Panc1 (cell line): Measurements from ENCODE around the gene FAM240A. TPM values are rescaled to one million over a fixed set of nuclear protein-coding genes. Genes with fewer than 3 reads are reported as not detected.

Source experiments
- ATAC-seq: fragments of 200-7000 bp; cut with Tn5 transposase; 2 replicates; pipeline ENCODE4 v1.9.1; 2020; ENCODE audit warnings: mild to moderate bottlenecking, moderate library complexity
- BruUV-seq: library from RNA; stranded (reverse); fragments of 400-500 nt; replicated peaks from 2 replicates; lab custom pipeline; 2021; lab: Mats Ljungman, UMichigan
- CTCF ChIA-PET: fragments of 300-600 bp; sonication (Branson Sonifier 250); formaldehyde crosslinking; loops from one replicate; lab custom pipeline; 2022; ENCODE audit warnings: antibody characterized with exemption; lab: Charles Lee
- POLR2A ChIA-PET: fragments of 300-600 bp; sonication (Branson Sonifier 250); formaldehyde crosslinking; loops from one replicate; lab custom pipeline; 2022; ENCODE audit warnings: antibody characterized with exemption; lab: Charles Lee
- DNase-seq: peaks from one replicate; pipeline ENCODE4 v3.0.0-alpha.2; 2010; ENCODE audit warnings: low read depth, low spot score
- H3K27ac ChIP-seq: 2 replicates; pipeline ENCODE4 v1.5.1; 2011; ENCODE audit warnings: mild to moderate bottlenecking, low read length, inconsistent platforms
- H3K27me3 ChIP-seq: fragments of 200-500 bp; sonication (Bioruptor generic); 2 replicates; pipeline ENCODE4 v1.6.0; 2014; ENCODE audit warnings: low read length, inconsistent platforms; ENCODE audit not compliant: control insufficient read depth, insufficient read depth
- H3K36me3 ChIP-seq: fragments of 200-500 bp; sonication (Bioruptor generic); 2 replicates; pipeline ENCODE4 v1.5.1; 2014; ENCODE audit warnings: inconsistent platforms, mild to moderate bottlenecking, low read length, moderate library complexity; ENCODE audit not compliant: control insufficient read depth, insufficient read depth
- H3K4me1 ChIP-seq: 2 replicates; pipeline ENCODE4 v1.5.1; 2011; ENCODE audit warnings: inconsistent platforms, mild to moderate bottlenecking, low read length, moderate library complexity; ENCODE audit not compliant: control insufficient read depth, insufficient read depth
- H3K4me3 ChIP-seq, 2 experiments: 2 replicates each; pipeline ENCODE4 v1.5.1; 2011 to 2012; ENCODE audit warnings: low read depth in 2 of 2, low read length in 2 of 2, mild to moderate bottlenecking in 2 of 2, inconsistent platforms in 1 of 2, moderate library complexity in 1 of 2
- H3K9me3 ChIP-seq: fragments of 200-500 bp; sonication (Bioruptor generic); 2 replicates; pipeline ENCODE4 v1.5.1; 2014; ENCODE audit warnings: low read depth, mild to moderate bottlenecking, inconsistent platforms, low read length, moderate library complexity; ENCODE audit not compliant: control insufficient read depth, insufficient read depth
- CTCF ChIP-seq: fragments of 450-650 bp; IDR thresholded peaks from 2 replicates; pipeline ENCODE4 v1.5.1; 2017; ENCODE audit warnings: mild to moderate bottlenecking
- POLR2AphosphoS5 ChIP-seq: IDR thresholded peaks from 2 replicates; pipeline ENCODE4 v1.6.1; 2012; ENCODE audit warnings: mild to moderate bottlenecking, low read depth, low read length, moderate library complexity
- REST ChIP-seq, 2 experiments: IDR thresholded peaks; 2 replicates each; pipeline ENCODE4 v1.6.1; 2011 to 2012; ENCODE audit warnings: low read depth in 2 of 2, control low read depth in 1 of 2, low read length in 1 of 2, mild to moderate bottlenecking in 1 of 2, moderate library complexity in 1 of 2; ENCODE audit not compliant: insufficient read depth in 1 of 2
- SIN3A ChIP-seq: IDR thresholded peaks from 2 replicates; pipeline ENCODE4 v1.6.1; 2012; ENCODE audit warnings: low read depth, mild to moderate bottlenecking, low read length, moderate library complexity, borderline replicate concordance; ENCODE audit not compliant: insufficient read depth
- TCF7L2 ChIP-seq: IDR thresholded peaks from 2 replicates; pipeline ENCODE4 v1.6.1; 2011; ENCODE audit warnings: mild to moderate bottlenecking, low read depth, low read length, inconsistent platforms
- in situ Hi-C: cut with HindIII; loops from 2 replicates; pipeline ENCODE4 v1.10.0; 2016; ENCODE audit warnings: low sequenced_read_pairs, low pct_unique_long_range_greater_than_20kb
- intact Hi-C: fragments of 100-400 bp; cut with micrococcal nuclease; formaldehyde crosslinking; loops from one replicate; pipeline ENCODE4 v1.10.0; 2022; ENCODE audit not compliant: unreplicated experiment
- total RNA-seq: library from RNA; stranded (reverse); gene quantifications from one replicate; pipeline ENCODE4 v1.2.1, GENCODE V29; 2021; ENCODE audit not compliant: unreplicated experiment

The FAM240A gene
- total RNA-seq, 1 experiment from 2014 or later = not detected

GRCh38 chr3:46660543-46661523 is 48.5 kb downstream of the FAM240A start:
- intact Hi-C loops = no loop called here
- ATAC-seq (peak; percentile 33; the same call in 1 of the 2 replicates), DNase-seq (no peak)
- ChIA-PET POLR2A (interaction anchor here (0.6 kb wide), 2 partner anchors 316 to 1766 kb away, joined by 5 to 9 read pairs; no protein-coding TSS in a partner anchor), CTCF (no interaction called here)
- in situ Hi-C loops = no loop called here
- no TSS peak for BruUV-seq
- Histone ChIP-seq H3K27me3 (no peaks in the 10 kb centered on the region), H3K4me1 (no peaks in the 10 kb centered on the region), H3K27ac (no peak overlapping the region), H3K4me3 (no peak overlapping the region), H3K36me3 (no peaks in the 10 kb centered on the region), H3K9me3 (no peaks in the 10 kb centered on the region)
- TF ChIP-seq SIN3A (no peak), CTCF (no peak), REST (IDR thresholded peaks at IDR 0.05; ENCODE audit: insufficient read depth in 1 of 2, low read depth in 2 of 2, low read length in 1 of 2) (no peak), POLR2AphosphoS5 (no peak), TCF7L2 (no peak)

- in situ Hi-C loops = no loop called here
- no TSS peak for BruUV-seq
- DNase-seq = no peak
- intact Hi-C loops = no loop called here
- CTCF ChIA-PET = no interaction called here
- TF ChIP-seq SIN3A = no peak
- no peak for TF ChIP-seq TCF7L2
- TF ChIP-seq REST (IDR thresholded peaks at IDR 0.05; ENCODE audit: insufficient read depth in 1 of 2, low read depth in 2 of 2, low read length in 1 of 2) = no peak
- no peak for TF ChIP-seq POLR2AphosphoS5
- TF ChIP-seq CTCF = no peak
- H3K4me1 ChIP-seq = no peaks in the 10 kb centered on the region
- POLR2A ChIA-PET = no interaction called here
- no peaks in the 10 kb centered on the region for H3K27me3 ChIP-seq
- no peak overlapping the region for H3K27ac ChIP-seq
- no peaks in the 10 kb centered on the region for H3K9me3 ChIP-seq
- ATAC-seq = no peak
- no peaks in the 10 kb centered on the region for H3K36me3 ChIP-seq
- H3K4me3 ChIP-seq = no peak overlapping the region
Measured at GRCh38 chr3:46661776-46662766, 49.7 kb downstream of the FAM240A start.
